Stimulated activated CD8-positive, alpha-beta memory T cell treated with anti-CD3 and anti-CD28 coated beads, Interleukin-12 subunit alpha, Interleukin-12 subunit beta, amount 100 ng/mL, for 1 hour (primary cell): ENCODE results near the gene TBCC.
"Not testable (repeated sequence)": the region's sequence is repeated elsewhere in the genome, so short reads cannot be mapped to it uniquely, and the experiment has no call there.

Experiments used
- DNase-seq: peaks from one replicate; pipeline ENCODE4 v3.0.0-alpha.2; 2020; ENCODE audit warnings: low read depth

Gene TBCC

DNA sequence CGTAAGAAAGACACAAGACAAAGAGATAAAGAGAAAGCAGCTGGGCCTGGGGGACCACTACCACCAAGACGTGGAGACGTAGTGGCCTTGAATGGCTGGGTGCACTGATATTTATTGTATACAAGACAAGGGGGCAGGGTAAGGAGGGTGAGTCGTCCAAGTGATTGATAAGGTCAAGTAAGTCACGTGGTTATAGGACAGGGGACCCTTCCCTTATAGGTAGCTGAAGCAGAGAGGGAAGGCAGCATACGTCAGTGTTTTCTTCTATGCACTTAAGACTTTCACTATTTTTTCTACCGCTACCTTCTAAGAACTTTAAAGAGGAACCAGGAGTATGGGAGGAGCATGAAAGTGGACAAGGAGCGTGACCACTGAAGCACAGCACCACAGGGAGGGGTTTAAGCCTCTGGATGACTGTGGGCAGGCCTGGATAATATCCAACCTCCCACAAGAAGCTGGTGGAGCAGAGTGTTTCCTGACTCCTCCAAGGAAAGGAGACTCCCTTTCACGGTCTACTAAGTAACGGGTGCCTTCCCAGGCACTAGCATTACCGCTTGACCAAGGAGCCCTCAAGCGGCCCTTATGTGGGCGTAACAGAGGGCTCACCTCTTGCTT is 11.9 kb downstream of the TBCC start:
- DNase-seq: not testable (repeated sequence)

GRCh38 chr6:42729731-42730130 is 16.2 kb downstream of the TBCC start:
- DNase-seq: no peak

GRCh38 chr6:42727627-42728026 is 18.3 kb downstream of the TBCC start:
- no peak for DNase-seq

GRCh38 chr6:42727087-42727611 is 18.8 kb downstream of the TBCC start:
- no peak for DNase-seq

- DNase-seq: peak; percentile 58
These were observed 19.3 kb downstream of the TBCC start for GRCh38 chr6:42726485-42727086.

GRCh38 chr6:42726026-42726425 is 19.9 kb downstream of the TBCC start:
- no peak for DNase-seq

DNA sequence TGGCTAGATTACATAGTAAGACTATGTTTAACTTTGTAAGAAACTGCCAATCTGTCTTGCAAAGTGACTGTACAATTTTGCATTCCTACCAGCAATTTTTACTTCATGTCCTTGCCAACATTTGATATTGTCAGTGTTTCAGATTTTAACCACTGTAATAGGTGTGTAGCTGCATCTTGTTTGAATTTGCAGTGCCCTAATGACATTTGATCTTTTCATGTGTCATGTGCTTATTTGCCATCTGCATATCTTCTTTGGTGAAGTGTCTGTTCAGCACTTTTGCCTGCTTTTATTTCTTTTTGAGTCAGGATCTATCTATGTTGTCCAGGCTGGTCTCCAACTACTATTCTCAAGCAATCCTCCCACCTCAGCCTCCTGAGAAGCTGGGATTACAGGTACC is 21.1 kb downstream of the TBCC start:
- DNase-seq: no peak

GRCh38 chr6:42722497-42722896 is 23.4 kb downstream of the TBCC start, which contains the start of gene PRPH2:
TSS of gene PRPH2 (minus strand) at chr6:42722597. CDS start at chr6:42722334, 263 bp downstream.
- DNase-seq: no peak

DNA sequence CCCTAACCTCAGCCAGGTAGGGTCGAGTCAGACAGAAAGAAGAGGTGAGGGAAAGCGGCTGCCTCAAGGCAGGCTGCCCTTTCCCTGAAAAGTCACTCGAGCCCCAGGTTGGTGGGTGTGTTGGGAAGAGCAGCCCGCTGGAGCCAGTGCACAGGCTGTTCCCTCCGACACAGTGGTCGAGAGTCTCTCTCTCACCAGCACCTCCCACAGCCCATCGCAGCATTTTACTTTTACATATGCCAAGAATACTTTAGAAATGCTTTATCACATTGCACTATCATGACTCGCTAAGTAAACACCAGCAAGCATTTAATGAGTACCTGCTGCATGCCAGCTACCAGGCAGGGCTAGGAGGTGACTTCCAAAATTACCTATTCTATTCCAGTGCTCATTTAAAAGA is 25.2 kb downstream of the TBCC start:
- no peak for DNase-seq

DNA sequence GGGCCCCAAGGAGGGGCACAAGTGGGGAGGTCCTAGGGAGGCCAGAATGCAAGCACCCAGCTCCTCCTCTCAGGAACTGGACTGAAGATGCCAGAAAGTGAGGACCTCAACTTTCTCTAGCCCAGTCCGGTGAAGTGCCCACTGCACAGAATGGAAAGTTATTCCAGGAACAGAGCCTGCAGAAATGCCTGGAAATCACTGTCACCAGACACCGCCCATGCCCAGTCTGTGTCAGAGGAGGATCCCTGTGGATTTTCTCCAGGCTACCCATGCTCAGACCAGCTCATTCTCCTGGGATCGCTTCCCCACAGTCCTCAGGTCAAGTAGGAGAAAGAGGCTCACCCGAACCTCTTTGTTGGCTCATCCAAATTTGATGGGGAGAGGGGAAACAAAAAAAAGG is 30.0 kb downstream of the TBCC start:
- no peak for DNase-seq

DNA sequence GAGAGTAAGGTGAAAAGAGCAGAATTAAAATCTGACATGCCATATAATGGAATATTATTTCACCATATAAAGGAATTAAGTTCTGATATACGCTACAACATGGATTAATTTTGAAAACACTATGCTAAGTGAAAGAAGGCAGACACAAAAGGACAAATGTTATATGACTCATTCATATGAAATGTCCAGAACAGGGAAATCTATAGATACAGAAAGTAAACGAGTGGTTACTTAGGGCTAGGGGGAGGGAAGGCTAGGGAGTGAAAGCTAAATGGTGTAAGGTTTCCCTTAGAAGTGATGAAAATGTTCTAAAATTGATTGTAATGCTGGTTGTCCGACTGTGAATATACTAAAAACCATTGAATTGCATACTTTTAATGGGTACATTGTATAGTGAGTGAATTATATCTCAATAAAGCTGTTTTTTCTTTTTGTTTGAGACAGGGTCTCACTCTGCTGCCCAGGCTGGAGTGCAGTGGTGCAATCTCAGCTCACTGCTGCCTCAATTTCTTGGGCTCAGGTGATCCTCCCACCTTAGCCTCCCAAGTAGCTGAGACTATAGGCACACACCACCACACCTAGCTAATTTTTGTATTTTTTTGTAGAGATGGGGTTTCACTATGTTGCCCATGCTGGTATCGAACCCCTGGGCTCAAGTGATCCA is 31.7 kb downstream of the TBCC start:
- no peak for DNase-seq

GRCh38 chr6:42711930-42712329 is 34.0 kb downstream of the TBCC start:
- DNase-seq: no peak

DNA sequence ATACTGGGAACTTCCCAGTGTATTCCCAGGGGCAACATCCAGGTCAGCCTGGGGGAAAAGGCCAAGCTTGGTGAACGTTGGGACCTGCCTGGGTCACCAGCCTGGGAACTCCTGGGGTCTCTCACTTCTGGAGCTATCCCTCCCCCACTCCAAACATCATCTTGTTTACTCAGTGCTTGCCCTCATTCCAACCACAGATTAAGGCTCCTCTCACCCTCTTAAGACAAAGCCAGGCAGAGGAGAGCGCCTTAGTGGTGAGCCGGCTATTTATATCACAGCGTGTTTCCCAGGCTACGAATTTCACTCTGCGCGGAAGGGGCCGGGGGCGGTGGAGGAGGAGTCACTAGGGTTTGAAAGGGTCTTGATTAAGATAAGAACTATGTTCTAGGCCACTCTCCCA is 35.6 kb downstream of the TBCC start:
- DNase-seq: no peak

DNA sequence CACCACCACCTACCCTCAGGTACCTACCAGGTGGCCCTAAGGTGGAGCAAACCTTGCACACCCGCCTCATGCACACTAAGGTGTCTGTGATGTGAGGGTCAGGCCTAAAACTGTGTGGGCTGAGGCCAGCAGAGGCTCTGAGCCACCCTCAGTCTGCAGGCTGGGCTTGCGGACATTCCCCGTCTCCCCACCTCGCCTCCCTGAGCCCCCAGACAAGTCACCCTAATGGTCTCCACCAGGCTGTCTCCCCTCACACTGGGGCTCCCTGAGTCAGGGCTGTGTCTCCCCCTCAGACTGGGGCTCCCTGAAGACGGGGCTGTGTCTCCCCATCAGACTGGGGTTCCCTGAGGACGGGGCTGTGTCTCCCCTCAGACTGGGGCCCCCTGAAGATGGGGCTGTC is 36.0 kb downstream of the TBCC start:
- DNase-seq: no peak

DNA sequence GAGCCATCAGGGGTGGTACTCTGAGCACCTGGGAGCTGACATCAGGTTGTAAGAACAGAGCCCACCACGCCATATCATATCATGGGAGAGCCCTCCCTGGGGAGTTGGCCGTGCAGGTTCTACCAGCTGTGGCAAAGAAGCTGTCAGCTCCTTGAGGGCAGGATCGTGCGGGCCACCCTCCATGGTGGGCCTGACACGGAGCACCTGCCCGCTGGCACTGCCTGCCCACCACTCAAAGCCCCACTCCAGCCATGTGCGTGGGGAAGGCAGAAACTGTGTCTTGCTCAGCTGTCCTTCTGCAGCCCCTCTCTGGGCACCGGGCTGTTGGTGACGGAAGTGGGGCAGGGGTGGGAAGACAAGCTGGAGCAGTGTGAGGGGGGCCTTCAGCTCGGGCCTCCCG is 37.8 kb downstream of the TBCC start:
- DNase-seq: no peak

GRCh38 chr6:42707595-42707994 is 38.3 kb downstream of the TBCC start:
- DNase-seq: no peak

DNA sequence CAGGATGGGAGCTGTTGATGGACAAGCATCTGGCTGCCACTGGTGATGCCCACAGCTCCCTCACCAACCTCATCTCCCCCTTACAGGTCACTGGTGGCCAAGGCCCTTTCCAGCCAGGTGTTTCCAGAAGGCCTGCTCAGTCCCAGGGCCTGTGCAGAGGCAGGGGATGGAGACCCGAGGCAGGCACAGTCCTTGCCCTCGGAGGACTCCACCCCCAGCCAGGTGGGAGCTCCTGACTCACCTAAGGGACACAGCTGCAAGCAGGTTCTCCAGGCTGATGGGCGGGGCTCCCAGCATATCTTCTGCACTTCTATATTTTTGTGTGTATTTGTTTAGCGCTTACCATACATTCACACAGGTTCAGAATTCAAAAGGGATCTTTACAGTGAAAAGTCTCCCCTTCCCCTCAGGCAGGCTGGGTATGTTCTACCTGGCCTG is 40.9 kb downstream of the TBCC start:
- no peak for DNase-seq

- no peak for DNase-seq
These were observed 41.5 kb downstream of the TBCC start for GRCh38 chr6:42704251-42704936.

DNA sequence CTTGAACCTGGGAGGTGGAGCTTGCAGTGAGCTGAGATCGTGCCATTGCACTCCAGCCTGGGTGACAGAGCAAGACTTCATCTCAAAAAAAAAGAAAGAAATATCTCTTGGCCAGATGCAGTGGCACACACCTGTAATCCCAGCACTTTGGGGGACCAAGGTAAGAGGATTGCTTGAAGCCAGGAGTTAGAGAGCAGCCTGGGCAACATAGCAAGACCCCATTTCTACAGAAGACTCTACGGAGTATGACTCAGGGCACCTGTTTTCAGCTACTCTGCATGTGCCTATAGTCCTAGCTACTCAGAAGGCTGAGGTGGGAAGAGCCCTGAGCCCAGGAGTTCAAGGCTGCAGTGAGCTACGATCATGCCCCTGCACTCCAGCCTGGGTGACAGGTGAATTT is 43.1 kb downstream of the TBCC start:
- not testable (repeated sequence) for DNase-seq

DNA sequence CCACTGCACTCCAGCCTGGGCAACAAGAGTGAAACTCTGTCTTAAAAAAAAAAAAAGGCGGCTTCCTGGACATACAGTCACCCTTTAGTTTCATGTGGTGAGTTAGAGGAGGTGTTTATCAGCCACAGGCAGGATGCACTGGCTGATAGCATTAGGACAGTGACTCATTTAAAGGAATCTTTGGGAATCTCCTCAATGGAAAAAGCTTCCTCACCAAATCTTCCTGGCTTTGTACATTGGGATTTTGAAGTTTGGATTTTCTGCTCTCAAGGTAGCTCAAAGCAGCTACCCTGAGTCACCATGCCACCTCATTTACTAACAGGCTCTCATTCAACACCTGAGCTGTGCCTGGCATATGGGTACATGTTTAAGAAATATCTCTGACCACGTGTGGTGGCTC is 43.7 kb downstream of the TBCC start:
- DNase-seq: no peak

- DNase-seq: no peak
These were observed 47.7 kb downstream of the TBCC start for GRCh38 chr6:42698217-42698616.

- DNase-seq: no peak
These were observed 48.6 kb downstream of the TBCC start for GRCh38 chr6:42697268-42697655.
